Ovary (tissue), 3 donors: ENCODE results near the gene CTCFL.

Source experiments
- CTCF ChIP-seq, 3 donors: fragments of 450-650 bp in 2 of 3; fragments of 200-600 bp in 1 of 3; IDR thresholded peaks; one replicate each; pipeline versions ENCODE4 v1.5.1 to v1.8.0; 2016 to 2022; ENCODE audit warnings: antibody characterized with exemption in 3 of 3, mild to moderate bottlenecking in 1 of 3
- EP300 ChIP-seq: sonication (generic); formaldehyde crosslinking; IDR thresholded peaks from one replicate; pipeline ENCODE4 v1.6.1; 2017; ENCODE audit warnings: antibody characterized with exemption
- donor health status: DM: no; HTN: no; CAD: no.

GRCh38 chr20:57561356-57562279, 36.7 kb upstream of the CTCFL start:
- TF ChIP-seq CTCF (IDR thresholded peaks at IDR 0.05) (no peak), EP300 (no peak)
